PC-9 (cell line): ENCODE measurements around the gene GRIP2.

ENCODE experiments used
- EZH2 ChIP-seq: fragments of 200-600 bp; sonication (generic); IDR thresholded peaks from 2 replicates; pipeline ENCODE4 v1.8.0; 2017; ENCODE audit warnings: antibody characterized with exemption, low read depth
- TF ChIP-seq, protein P1 (sequence below): fragments of 200-600 bp; sonication (generic); conservative IDR thresholded peaks from 2 replicates; pipeline ENCODE4 v1.6.1; 2017; ENCODE audit warnings: mixed run types, antibody characterized with exemption, mild to moderate bottlenecking, moderate library complexity

DNA sequence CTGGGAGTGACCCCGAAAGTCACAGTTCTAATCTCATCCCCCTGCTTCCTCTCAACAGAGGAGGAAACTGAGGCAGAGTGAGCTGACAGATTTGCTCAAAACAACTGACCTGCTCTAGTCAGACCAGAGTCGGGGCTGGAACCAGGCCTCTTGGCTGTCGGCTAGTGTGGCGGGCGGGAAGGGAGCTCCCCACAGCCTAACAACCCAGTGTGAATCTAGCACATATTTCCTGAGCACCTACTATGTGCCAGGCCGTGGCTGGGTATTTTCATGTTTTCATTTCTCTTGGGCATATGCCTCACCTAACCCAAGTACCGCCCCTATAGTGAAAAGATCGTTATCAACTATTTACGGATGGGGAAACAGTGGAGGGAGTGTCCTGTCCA, 27.2 kb downstream of the GRIP2 start:
- TF ChIP-seq, protein P1, sequence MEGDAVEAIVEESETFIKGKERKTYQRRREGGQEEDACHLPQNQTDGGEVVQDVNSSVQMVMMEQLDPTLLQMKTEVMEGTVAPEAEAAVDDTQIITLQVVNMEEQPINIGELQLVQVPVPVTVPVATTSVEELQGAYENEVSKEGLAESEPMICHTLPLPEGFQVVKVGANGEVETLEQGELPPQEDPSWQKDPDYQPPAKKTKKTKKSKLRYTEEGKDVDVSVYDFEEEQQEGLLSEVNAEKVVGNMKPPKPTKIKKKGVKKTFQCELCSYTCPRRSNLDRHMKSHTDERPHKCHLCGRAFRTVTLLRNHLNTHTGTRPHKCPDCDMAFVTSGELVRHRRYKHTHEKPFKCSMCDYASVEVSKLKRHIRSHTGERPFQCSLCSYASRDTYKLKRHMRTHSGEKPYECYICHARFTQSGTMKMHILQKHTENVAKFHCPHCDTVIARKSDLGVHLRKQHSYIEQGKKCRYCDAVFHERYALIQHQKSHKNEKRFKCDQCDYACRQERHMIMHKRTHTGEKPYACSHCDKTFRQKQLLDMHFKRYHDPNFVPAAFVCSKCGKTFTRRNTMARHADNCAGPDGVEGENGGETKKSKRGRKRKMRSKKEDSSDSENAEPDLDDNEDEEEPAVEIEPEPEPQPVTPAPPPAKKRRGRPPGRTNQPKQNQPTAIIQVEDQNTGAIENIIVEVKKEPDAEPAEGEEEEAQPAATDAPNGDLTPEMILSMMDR = no peak
- no peak for TF ChIP-seq EZH2
